Neural cell (in vitro differentiated cells): ENCODE results near the gene SEPTIN8. TPM values are rescaled to one million over a fixed set of nuclear protein-coding genes. Genes with fewer than 3 reads are reported as not detected.
A peak's percentile ranks its signal among the peaks of the same experiment; 100 is the strongest.

ENCODE experiments used
- H2AFZ ChIP-seq: fragments of 200-600, 300-800 bp; sonication (generic), shearing (Covaris generic); 2 replicates; pipeline ENCODE4 v1.6.0; 2014; ENCODE audit warnings: low read depth, mild to moderate bottlenecking, antibody characterized with exemption, low read length, moderate library complexity
- H3F3A ChIP-seq: fragments of 200-600 bp; shearing (Covaris generic); 2 replicates; pipeline ENCODE4 v1.6.1; 2016; ENCODE audit warnings: mild to moderate bottlenecking, moderate library complexity, mixed read lengths, antibody characterized with exemption, low read length; ENCODE audit not compliant: insufficient read depth, poor library complexity, severe bottlenecking
- H3K27ac ChIP-seq: fragments of 200-600, 300-800 bp; sonication (generic), shearing (Covaris generic); 2 replicates; pipeline ENCODE4 v1.5.1; 2014; ENCODE audit warnings: mild to moderate bottlenecking, low read length, moderate library complexity
- H3K27me3 ChIP-seq: fragments of 300-800, 200-600 bp; sonication (generic), shearing (Covaris generic); 2 replicates; pipeline ENCODE4 v1.6.0; 2014; ENCODE audit warnings: mild to moderate bottlenecking, low read depth, low read length, moderate library complexity; ENCODE audit not compliant: insufficient read depth
- H3K36me3 ChIP-seq: fragments of 300-800, 200-600 bp; sonication (generic), shearing (Covaris generic); 2 replicates; pipeline ENCODE4 v1.5.1; 2014; ENCODE audit warnings: mild to moderate bottlenecking, antibody characterized with exemption, low read length, moderate library complexity; ENCODE audit not compliant: insufficient read depth
- H3K4me2 ChIP-seq: fragments of 300-800, 200-600 bp; sonication (generic), shearing (Covaris generic); 2 replicates; pipeline ENCODE4 v1.6.0; 2014; ENCODE audit warnings: mild to moderate bottlenecking, low read length
- H3K4me3 ChIP-seq: fragments of 300-800, 200-600 bp; sonication (generic), shearing (Covaris generic); 2 replicates; pipeline ENCODE4 v1.5.1; 2014; ENCODE audit warnings: mild to moderate bottlenecking, low read length, moderate library complexity
- H3K79me2 ChIP-seq: fragments of 200-600 bp; shearing (Covaris generic); replicated peaks from 2 replicates; pipeline ENCODE4 v1.6.0; 2014; ENCODE audit warnings: mild to moderate bottlenecking, low read length, moderate library complexity; ENCODE audit not compliant: insufficient read depth
- H3K9ac ChIP-seq: fragments of 300-800, 200-600 bp; sonication (generic), shearing (Covaris generic); 2 replicates; pipeline ENCODE4 v1.6.1; 2016; ENCODE audit warnings: mild to moderate bottlenecking, low read length, mixed read lengths
- H3K9me2 ChIP-seq: fragments of 200-600 bp; shearing (Covaris generic); 2 replicates; pipeline ENCODE4 v1.6.1; 2016; ENCODE audit warnings: mild to moderate bottlenecking, low read length, mixed read lengths; ENCODE audit not compliant: insufficient read depth
- H3K9me3 ChIP-seq: fragments of 200-600, 300-800 bp; sonication (generic), shearing (Covaris generic); 2 replicates; pipeline ENCODE4 v1.6.1; 2016; ENCODE audit warnings: mild to moderate bottlenecking, mixed run types, low read length, moderate library complexity, mixed read lengths
- H4K20me1 ChIP-seq: fragments of 200-600 bp; shearing (Covaris generic); 2 replicates; pipeline ENCODE4 v1.6.1; 2016; ENCODE audit warnings: mild to moderate bottlenecking, mixed run types; ENCODE audit not compliant: insufficient read depth
- EP300 ChIP-seq: fragments of 450-650 bp; conservative IDR thresholded peaks from 2 replicates; pipeline ENCODE4 v1.6.1; 2014; ENCODE audit warnings: antibody characterized with exemption, mild to moderate bottlenecking, moderate library complexity; ENCODE audit not compliant: poor library complexity, severe bottlenecking
- EZH2 ChIP-seq: fragments of 200-600, 300-800 bp; shearing (Covaris generic), sonication (generic); IDR thresholded peaks from 2 replicates; pipeline ENCODE4 v1.6.1; 2014; ENCODE audit warnings: antibody characterized with exemption, low read length, borderline replicate concordance, mild to moderate bottlenecking; ENCODE audit not compliant: insufficient read depth, poor library complexity, severe bottlenecking
- MXI1 ChIP-seq: fragments of 450-650 bp; conservative IDR thresholded peaks from 2 replicates; pipeline ENCODE4 v1.6.1; 2014; ENCODE audit warnings: antibody characterized with exemption, mild to moderate bottlenecking; ENCODE audit not compliant: poor library complexity, severe bottlenecking
- POLR2AphosphoS5 ChIP-seq: IDR thresholded peaks from 2 replicates; pipeline ENCODE4 v1.6.1; 2012
- RAD21 ChIP-seq: fragments of 450-650 bp; conservative IDR thresholded peaks from 2 replicates; pipeline ENCODE4 v1.6.1; 2014; ENCODE audit warnings: antibody characterized with exemption, mild to moderate bottlenecking, moderate library complexity
- REST ChIP-seq: IDR thresholded peaks from 2 replicates; pipeline ENCODE4 v1.6.1; 2012; ENCODE audit warnings: borderline replicate concordance
- SMC3 ChIP-seq: fragments of 450-650 bp; conservative IDR thresholded peaks from 2 replicates; pipeline ENCODE4 v1.6.1; 2014; ENCODE audit warnings: antibody characterized with exemption, mild to moderate bottlenecking, moderate library complexity; ENCODE audit not compliant: poor library complexity
- TAF1 ChIP-seq: IDR thresholded peaks from 2 replicates; pipeline ENCODE4 v1.6.1; 2012; ENCODE audit warnings: low read depth
- polyA plus RNA-seq: library from polyadenylated mRNA; depleted of rRNA; stranded (reverse); fragments of >200 nt; gene quantifications from 2 replicates; pipeline ENCODE4 v1.2.3, GENCODE V29; 2014
- TF ChIP-seq, protein P1 (sequence below): fragments of 450-650 bp; IDR thresholded peaks from 2 replicates; pipeline ENCODE4 v1.5.1; 2014; ENCODE audit warnings: antibody characterized with exemption, mild to moderate bottlenecking, moderate library complexity; ENCODE audit not compliant: poor library complexity, severe bottlenecking

SEPTIN8 gene
- polyA plus RNA-seq, 1 donor from 2014 or later: 37.7 TPM

DNA sequence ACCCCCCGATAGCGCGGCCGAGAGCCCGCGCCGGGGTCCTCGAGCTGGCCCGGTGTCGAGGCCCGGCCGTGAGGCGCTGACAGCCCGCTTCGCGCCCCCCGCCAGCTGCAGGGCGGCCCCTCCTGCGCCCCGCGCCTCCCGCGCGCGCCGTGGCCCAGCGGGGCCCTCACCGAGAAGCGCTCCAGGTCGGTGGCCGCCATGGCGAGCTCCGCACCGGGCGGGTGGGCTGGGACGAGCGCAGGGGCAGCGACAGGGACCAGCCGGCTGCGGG lies 166 bp downstream of the SEPTIN8 start:
- no peak overlapping the region for H3K4me2 ChIP-seq
- peaks cover 21% of the 10 kb centered on the region for H3K79me2 ChIP-seq
- H3K9ac ChIP-seq: peak overlapping the region; percentile 72
- H3K9me3 ChIP-seq: no peaks in the 10 kb centered on the region
- H3K27me3 ChIP-seq: peaks cover 8% of the 10 kb centered on the region
- no peak overlapping the region for H3K27ac ChIP-seq
- H3K36me3 ChIP-seq: no peaks in the 10 kb centered on the region
- H4K20me1 ChIP-seq: no peaks in the 10 kb centered on the region
- peak; percentile 34 for TF ChIP-seq MXI1
- TF ChIP-seq EZH2: no peak
- no peak for TF ChIP-seq SMC3
- no peak overlapping the region for H2AFZ ChIP-seq
- no peaks in the 10 kb centered on the region for H3K9me2 ChIP-seq
- H3F3A ChIP-seq: no peaks in the 10 kb centered on the region
- H3K4me3 ChIP-seq: peak overlapping the region; percentile 83

DNA sequence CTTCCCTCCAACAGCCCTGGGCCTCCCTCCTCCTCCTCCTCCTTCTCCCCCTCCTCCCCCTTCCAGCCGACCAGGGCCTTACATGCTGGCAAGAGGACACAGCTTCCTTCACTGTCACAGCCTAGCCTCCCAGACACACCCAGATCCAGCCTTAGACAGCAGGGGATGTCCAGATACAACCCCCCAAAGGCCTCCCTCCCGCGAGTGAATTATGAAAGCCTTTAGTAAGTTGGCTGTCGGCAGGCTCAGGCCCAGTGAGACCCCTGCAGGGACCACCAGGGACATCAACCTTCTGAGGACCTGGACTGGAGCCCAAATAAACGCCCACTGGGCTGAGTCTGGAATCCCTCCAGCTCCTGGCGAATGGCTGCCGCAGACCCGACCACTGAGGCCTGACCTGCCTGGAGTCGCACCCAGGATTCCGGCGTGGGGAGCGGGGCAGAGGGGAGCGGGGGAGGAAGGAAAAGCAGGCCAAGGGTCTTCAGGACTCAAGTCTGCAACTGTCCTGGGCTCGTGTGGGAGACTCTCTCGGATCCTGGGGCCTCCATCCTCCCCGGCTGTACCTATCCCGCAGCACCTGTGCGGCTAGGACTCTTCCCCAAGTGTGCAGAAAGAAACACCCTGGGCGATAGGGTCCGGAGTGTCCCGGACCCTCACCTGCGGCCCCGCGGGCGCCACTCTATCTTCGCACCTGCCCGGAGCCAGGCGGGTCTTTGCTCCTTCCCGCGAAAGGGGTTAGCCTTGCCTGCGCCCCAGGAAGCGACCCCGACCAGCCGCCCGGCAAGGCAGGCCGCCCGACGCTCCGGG lies 705 bp downstream of the SEPTIN8 start:
- H3K4me3 ChIP-seq: peak overlapping the region; percentile 83
- H3K4me2 ChIP-seq: peak overlapping the region; percentile 52
- peaks cover 8% of the 10 kb centered on the region for H3K27me3 ChIP-seq
- peaks cover 21% of the 10 kb centered on the region for H3K79me2 ChIP-seq
- H3F3A ChIP-seq: no peaks in the 10 kb centered on the region
- no peak for TF ChIP-seq EP300
- no peak for TF ChIP-seq SMC3
- no peak for TF ChIP-seq REST
- TF ChIP-seq TAF1: no peak
- TF ChIP-seq EZH2: no peak
- TF ChIP-seq, protein P1, sequence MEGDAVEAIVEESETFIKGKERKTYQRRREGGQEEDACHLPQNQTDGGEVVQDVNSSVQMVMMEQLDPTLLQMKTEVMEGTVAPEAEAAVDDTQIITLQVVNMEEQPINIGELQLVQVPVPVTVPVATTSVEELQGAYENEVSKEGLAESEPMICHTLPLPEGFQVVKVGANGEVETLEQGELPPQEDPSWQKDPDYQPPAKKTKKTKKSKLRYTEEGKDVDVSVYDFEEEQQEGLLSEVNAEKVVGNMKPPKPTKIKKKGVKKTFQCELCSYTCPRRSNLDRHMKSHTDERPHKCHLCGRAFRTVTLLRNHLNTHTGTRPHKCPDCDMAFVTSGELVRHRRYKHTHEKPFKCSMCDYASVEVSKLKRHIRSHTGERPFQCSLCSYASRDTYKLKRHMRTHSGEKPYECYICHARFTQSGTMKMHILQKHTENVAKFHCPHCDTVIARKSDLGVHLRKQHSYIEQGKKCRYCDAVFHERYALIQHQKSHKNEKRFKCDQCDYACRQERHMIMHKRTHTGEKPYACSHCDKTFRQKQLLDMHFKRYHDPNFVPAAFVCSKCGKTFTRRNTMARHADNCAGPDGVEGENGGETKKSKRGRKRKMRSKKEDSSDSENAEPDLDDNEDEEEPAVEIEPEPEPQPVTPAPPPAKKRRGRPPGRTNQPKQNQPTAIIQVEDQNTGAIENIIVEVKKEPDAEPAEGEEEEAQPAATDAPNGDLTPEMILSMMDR: no peak
- TF ChIP-seq RAD21: no peak
- TF ChIP-seq MXI1: no peak
- TF ChIP-seq POLR2AphosphoS5: no peak
- peak overlapping the region; percentile 72 for H3K9ac ChIP-seq
- H3K27ac ChIP-seq: no peak overlapping the region
- no peaks in the 10 kb centered on the region for H3K9me2 ChIP-seq
- H4K20me1 ChIP-seq: no peaks in the 10 kb centered on the region
- no peaks in the 10 kb centered on the region for H3K36me3 ChIP-seq
- no peak overlapping the region for H2AFZ ChIP-seq
- H3K9me3 ChIP-seq: no peaks in the 10 kb centered on the region
